ENCODE data around the gene KIAA0930. TPM values are rescaled to one million over a fixed set of nuclear protein-coding genes. Genes with fewer than 3 reads are reported as not detected.

The KIAA0930 gene
- total RNA-seq, 1 donor from 2014 or later: 18.6 TPM

GRCh38 chr22:45187891-45188290 lies 52.8 kb downstream of the KIAA0930 start:
- peaks cover 4% of the 10 kb centered on the region for H3K4me1 ChIP-seq
- DNase-seq: no peak
- no peak overlapping the region for H3K27ac ChIP-seq (replicated peaks)
- no peaks in the 10 kb centered on the region for H3K27me3 ChIP-seq (ENCODE audit: low read depth)
- H3K9me3 ChIP-seq (replicated peaks): no peaks in the 10 kb centered on the region
- intact Hi-C loops (cut with micrococcal nuclease): no loop called here
- TF ChIP-seq, protein P1, sequence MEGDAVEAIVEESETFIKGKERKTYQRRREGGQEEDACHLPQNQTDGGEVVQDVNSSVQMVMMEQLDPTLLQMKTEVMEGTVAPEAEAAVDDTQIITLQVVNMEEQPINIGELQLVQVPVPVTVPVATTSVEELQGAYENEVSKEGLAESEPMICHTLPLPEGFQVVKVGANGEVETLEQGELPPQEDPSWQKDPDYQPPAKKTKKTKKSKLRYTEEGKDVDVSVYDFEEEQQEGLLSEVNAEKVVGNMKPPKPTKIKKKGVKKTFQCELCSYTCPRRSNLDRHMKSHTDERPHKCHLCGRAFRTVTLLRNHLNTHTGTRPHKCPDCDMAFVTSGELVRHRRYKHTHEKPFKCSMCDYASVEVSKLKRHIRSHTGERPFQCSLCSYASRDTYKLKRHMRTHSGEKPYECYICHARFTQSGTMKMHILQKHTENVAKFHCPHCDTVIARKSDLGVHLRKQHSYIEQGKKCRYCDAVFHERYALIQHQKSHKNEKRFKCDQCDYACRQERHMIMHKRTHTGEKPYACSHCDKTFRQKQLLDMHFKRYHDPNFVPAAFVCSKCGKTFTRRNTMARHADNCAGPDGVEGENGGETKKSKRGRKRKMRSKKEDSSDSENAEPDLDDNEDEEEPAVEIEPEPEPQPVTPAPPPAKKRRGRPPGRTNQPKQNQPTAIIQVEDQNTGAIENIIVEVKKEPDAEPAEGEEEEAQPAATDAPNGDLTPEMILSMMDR (IDR thresholded peaks at IDR 0.05; ENCODE audit: borderline replicate concordance): no peak
- H3K36me3 ChIP-seq: peaks cover 38% of the 10 kb centered on the region
- no peak overlapping the region for H3K4me3 ChIP-seq

DNA sequence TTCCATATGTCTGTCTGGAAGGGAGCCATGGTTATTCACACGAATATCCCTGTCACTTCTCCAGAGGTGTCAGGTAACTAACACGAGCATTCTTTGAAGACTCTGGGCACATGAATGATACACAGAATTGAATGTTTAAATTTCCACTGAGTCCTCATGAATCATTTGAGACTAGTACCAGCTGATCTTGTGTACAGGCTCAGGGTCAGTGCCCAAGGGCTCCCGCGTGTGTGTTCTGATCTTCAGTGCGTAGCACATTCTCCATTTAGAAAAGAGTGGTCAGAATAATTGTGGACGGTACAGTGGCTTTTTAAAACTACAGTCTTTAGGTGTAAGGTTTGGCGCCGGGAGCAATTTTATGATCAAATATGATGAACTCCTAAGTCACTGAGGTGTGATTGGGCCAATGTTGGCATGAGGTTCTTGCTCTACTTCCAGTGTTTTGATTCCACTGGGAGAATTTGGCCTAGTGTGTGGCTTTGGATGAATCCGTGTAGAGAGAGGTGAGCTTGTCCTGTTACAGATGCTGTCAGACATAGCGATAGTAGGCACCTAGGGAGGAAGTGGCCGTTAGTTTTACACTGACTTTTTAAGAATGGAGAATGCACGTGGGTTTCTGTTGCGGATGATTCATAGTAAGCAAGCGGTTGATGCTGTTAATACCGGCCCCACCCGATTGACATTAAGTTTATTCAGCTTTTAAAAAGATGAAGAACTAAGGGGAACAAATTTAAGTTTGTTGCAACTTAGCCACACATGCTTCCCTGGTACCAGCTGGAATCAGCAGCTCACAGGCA lies 54.8 kb downstream of the KIAA0930 start:
- Histone ChIP-seq H3K27me3 (ENCODE audit: low read depth) (no peaks in the 10 kb centered on the region), H3K4me3 (no peak overlapping the region), H3K4me1 (no peaks in the 10 kb centered on the region), H3K36me3 (peaks cover 55% of the 10 kb centered on the region), H3K27ac (replicated peaks) (no peak overlapping the region), H3K9me3 (replicated peaks) (no peaks in the 10 kb centered on the region)
- intact Hi-C loops (cut with micrococcal nuclease): no loop called here
- TF ChIP-seq, protein P1 (IDR thresholded peaks at IDR 0.05; ENCODE audit: borderline replicate concordance): no peak
- no peak for DNase-seq

DNA sequence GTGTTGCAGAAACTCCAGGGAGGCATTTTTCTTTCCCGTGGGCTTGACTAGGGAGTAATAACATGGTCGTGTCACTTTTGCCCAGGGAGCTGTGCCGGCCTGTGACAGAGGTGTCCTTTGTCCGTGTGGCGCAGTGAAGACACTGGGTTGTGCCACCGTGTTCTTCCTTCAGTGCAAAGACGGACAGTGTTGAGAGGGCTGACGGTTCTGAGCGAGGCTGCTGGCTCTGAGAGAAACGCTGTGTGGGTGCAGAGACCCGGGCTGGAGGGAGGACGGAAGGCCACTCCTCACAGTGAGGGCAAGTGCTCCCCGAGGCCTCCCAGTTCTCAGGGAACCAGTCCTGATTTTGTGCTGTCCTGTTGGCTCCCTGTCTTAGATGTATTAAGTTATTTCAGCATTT lies 56.7 kb downstream of the KIAA0930 start:
- Histone ChIP-seq H3K9me3 (replicated peaks) (no peaks in the 10 kb centered on the region), H3K27me3 (ENCODE audit: low read depth) (no peaks in the 10 kb centered on the region), H3K4me3 (no peak overlapping the region), H3K27ac (replicated peaks) (no peak overlapping the region), H3K36me3 (peaks cover 74% of the 10 kb centered on the region), H3K4me1 (no peaks in the 10 kb centered on the region)
- intact Hi-C loops (cut with micrococcal nuclease): no loop called here
- DNase-seq: no peak
- TF ChIP-seq, protein P1 (IDR thresholded peaks at IDR 0.05; ENCODE audit: borderline replicate concordance): no peak

DNA sequence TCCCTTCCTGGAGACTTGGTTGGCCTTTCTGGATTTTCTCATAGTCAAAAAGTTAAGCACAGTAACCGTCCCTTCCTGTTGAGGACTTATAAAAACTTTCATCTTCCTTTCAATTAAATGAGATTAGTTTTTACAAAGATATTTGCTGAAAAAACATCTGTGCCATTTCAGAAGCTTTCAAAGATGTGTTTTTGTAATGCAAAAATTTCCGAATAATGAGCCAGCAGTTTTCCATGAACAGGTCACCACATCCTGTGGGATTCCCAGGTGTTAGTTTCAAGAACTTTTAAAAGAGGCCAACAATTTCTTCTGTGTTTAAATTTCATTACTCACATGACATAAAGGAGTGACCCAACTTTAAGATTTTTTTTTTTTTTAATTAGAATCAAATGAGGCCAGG lies 58.9 kb downstream of the KIAA0930 start:
- no peak for DNase-seq
- TF ChIP-seq, protein P1 (IDR thresholded peaks at IDR 0.05; ENCODE audit: borderline replicate concordance): no peak
- Histone ChIP-seq H3K4me1 (peaks cover 3% of the 10 kb centered on the region), H3K4me3 (no peak overlapping the region), H3K27ac (replicated peaks) (no peak overlapping the region), H3K27me3 (ENCODE audit: low read depth) (no peaks in the 10 kb centered on the region), H3K36me3 (peaks cover 88% of the 10 kb centered on the region), H3K9me3 (replicated peaks) (no peaks in the 10 kb centered on the region)
- intact Hi-C loops (cut with micrococcal nuclease): no loop called here

DNA sequence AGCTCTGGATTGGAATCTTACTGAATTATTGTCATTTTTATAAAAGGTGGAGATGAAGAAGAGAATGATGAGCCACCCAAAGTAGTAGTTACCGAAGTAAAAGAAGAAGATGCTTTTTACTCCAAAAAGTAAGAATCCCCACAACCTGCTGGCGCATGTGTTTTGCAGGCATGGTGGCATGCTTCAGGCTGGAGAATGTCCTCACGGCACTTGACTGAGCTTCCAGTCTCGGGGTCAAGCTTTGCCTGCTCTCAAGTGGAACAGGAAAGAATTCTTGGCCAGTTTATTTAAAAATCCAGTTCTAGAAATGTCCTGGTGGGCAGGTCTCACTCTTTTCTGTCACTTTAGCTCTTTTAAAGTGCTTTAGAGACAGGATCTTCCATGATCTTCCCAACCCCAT lies 59.5 kb downstream of the KIAA0930 start:
- no peak for DNase-seq
- Histone ChIP-seq H3K36me3 (peaks cover 92% of the 10 kb centered on the region), H3K4me3 (no peak overlapping the region), H3K27ac (replicated peaks) (no peak overlapping the region), H3K4me1 (peaks cover 3% of the 10 kb centered on the region), H3K27me3 (ENCODE audit: low read depth) (no peaks in the 10 kb centered on the region), H3K9me3 (replicated peaks) (no peaks in the 10 kb centered on the region)
- intact Hi-C loops (cut with micrococcal nuclease): no loop called here
- TF ChIP-seq, protein P1 (IDR thresholded peaks at IDR 0.05; ENCODE audit: borderline replicate concordance): no peak
